Endothelial cell of umbilical vein (primary cell): ENCODE results near the gene HOXB2. TPM values are rescaled to one million over a fixed set of nuclear protein-coding genes. Genes with fewer than 3 reads are reported as not detected.

Experiments used
- BruUV-seq: library from RNA; stranded (reverse); fragments of 400-500 nt; replicated peaks from 2 replicates; lab custom pipeline; 2021; lab: Mats Ljungman, UMichigan
- CTCF ChIA-PET: fragments of 300-600, 350-600 bp; sonication (Branson Sonifier 250); formaldehyde crosslinking; loops from one replicate; lab custom pipeline; 2021; ENCODE audit warnings: antibody characterized with exemption, inconsistent platforms; lab: Charles Lee
- POLR2A ChIA-PET: fragments of 300-600, 350-600 bp; sonication (Branson Sonifier 250); formaldehyde crosslinking; loops from one replicate; lab custom pipeline; 2021; ENCODE audit warnings: antibody characterized with exemption, inconsistent platforms; lab: Charles Lee
- DNase-seq: peaks from one replicate; pipeline ENCODE4 v3.0.0-alpha.2; 2011; ENCODE audit warnings: low read depth, low spot score
- FAIRE-seq: peaks from 2 replicates; lab custom pipeline; 2011; peaks lifted over from hg19 to GRCh38; lab: Jason Lieb, UNC
- H2AFZ ChIP-seq: 2 replicates; pipeline ENCODE4 v1.6.0; 2012; ENCODE audit warnings: low read depth, low read length, control low read depth, inconsistent platforms
- H3K27ac ChIP-seq: 2 replicates; pipeline ENCODE4 v1.5.1; 2011; ENCODE audit warnings: low read depth, mild to moderate bottlenecking, control low read depth, low read length, moderate library complexity; ENCODE audit not compliant: insufficient read depth
- H3K27me3 ChIP-seq, 2 experiments: 2 replicates each; pipeline versions ENCODE4 v1.6.0 to v1.6.1; 2011; ENCODE audit warnings: low read length in 2 of 2, mixed read lengths in 1 of 2; ENCODE audit not compliant: control insufficient read depth in 2 of 2, insufficient read depth in 2 of 2
- H3K36me3 ChIP-seq, 2 experiments: 2 replicates in 1 of 2; 3 replicates in 1 of 2; pipeline ENCODE4 v1.5.1; 2011; ENCODE audit warnings: low read length in 2 of 2, mild to moderate bottlenecking in 1 of 2, moderate library complexity in 1 of 2; ENCODE audit not compliant: control insufficient read depth in 2 of 2, insufficient read depth in 2 of 2; ENCODE audit errors: extremely low read depth in 1 of 2
- H3K4me1 ChIP-seq: 3 replicates; pipeline ENCODE4 v1.5.1; 2011; ENCODE audit warnings: mild to moderate bottlenecking, low read length; ENCODE audit not compliant: control insufficient read depth, insufficient read depth; ENCODE audit errors: extremely low read depth
- H3K4me2 ChIP-seq: 2 replicates; pipeline ENCODE4 v1.6.1; 2011; ENCODE audit warnings: low read length, control low read depth, mixed read lengths; ENCODE audit not compliant: insufficient read depth
- H3K4me3 ChIP-seq, 3 experiments: fragments of 200-600 bp in 1 of 3; sonication (generic), shearing (Covaris generic) in 1 of 3; replicated peaks in 1 of 3; 2 replicates each; pipeline ENCODE4 v1.5.1; 2011 to 2016; ENCODE audit warnings: control low read depth in 3 of 3, low read length in 3 of 3, mild to moderate bottlenecking in 2 of 3, inconsistent platforms in 1 of 3, low read depth in 1 of 3, moderate library complexity in 1 of 3; ENCODE audit not compliant: insufficient read depth in 1 of 3
- H3K79me2 ChIP-seq: 2 replicates; pipeline ENCODE4 v1.6.0; 2012; ENCODE audit warnings: low read length, inconsistent platforms; ENCODE audit not compliant: control insufficient read depth, insufficient read depth
- H3K9ac ChIP-seq: replicated peaks from 2 replicates; pipeline ENCODE3; 2011; ENCODE audit warnings: low read length, control low read depth; ENCODE audit not compliant: insufficient read depth; ENCODE audit errors: extremely low read depth
- H3K9me1 ChIP-seq: replicated peaks from 3 replicates; pipeline ENCODE4 v1.6.0; 2011; ENCODE audit warnings: mild to moderate bottlenecking, low read length; ENCODE audit not compliant: control insufficient read depth, insufficient read depth; ENCODE audit errors: extremely low read depth
- H3K9me3 ChIP-seq: replicated peaks from 2 replicates; pipeline ENCODE4 v1.5.1; 2012; ENCODE audit warnings: low read length, inconsistent platforms; ENCODE audit not compliant: control insufficient read depth, insufficient read depth
- H4K20me1 ChIP-seq: replicated peaks from 2 replicates; pipeline ENCODE3; 2011; ENCODE audit warnings: mild to moderate bottlenecking, low read length; ENCODE audit not compliant: control insufficient read depth, insufficient read depth; ENCODE audit errors: extremely low read depth
- CTCF ChIP-seq, 2 donors: IDR thresholded peaks; 1 replicate in 1 of 2; 2 replicates in 1 of 2; pipeline ENCODE4 v1.5.1; 2011; ENCODE audit warnings: low read length in 2 of 2, mild to moderate bottlenecking in 2 of 2, moderate library complexity in 2 of 2, control low read depth in 1 of 2, inconsistent platforms in 1 of 2, low read depth in 1 of 2; ENCODE audit not compliant: insufficient read depth in 1 of 2; ENCODE audit errors: extremely low read depth in 1 of 2
- EZH2 ChIP-seq: IDR thresholded peaks from 2 replicates; pipeline ENCODE4 v1.6.1; 2012; ENCODE audit warnings: borderline replicate concordance, low read depth, mild to moderate bottlenecking, moderate library complexity, low read length, inconsistent platforms; ENCODE audit not compliant: severe bottlenecking
- FOS ChIP-seq: IDR thresholded peaks from 2 replicates; pipeline ENCODE4 v1.6.1; 2011; ENCODE audit warnings: mild to moderate bottlenecking, low read length, moderate library complexity, borderline replicate concordance; ENCODE audit not compliant: insufficient read depth
- GATA2 ChIP-seq: IDR thresholded peaks from 2 replicates; pipeline ENCODE4 v1.7.0; 2011; ENCODE audit warnings: low read depth, mild to moderate bottlenecking, moderate library complexity, mixed read lengths, low read length; ENCODE audit not compliant: insufficient read length, insufficient read depth
- JUN ChIP-seq: IDR thresholded peaks from 2 replicates; pipeline ENCODE4 v1.6.1; 2011; ENCODE audit warnings: borderline replicate concordance, low read depth; ENCODE audit not compliant: insufficient read length, insufficient read depth
- MAX ChIP-seq: IDR thresholded peaks from 2 replicates; pipeline ENCODE4 v1.6.1; 2011; ENCODE audit not compliant: insufficient read depth, insufficient read length
- MYC ChIP-seq: IDR thresholded peaks from one replicate; pipeline ENCODE4 v1.6.1; 2011; ENCODE audit warnings: mild to moderate bottlenecking, low read depth, low read length
- POLR2A ChIP-seq: IDR thresholded peaks from 2 replicates; pipeline ENCODE4 v1.6.1; 2012; ENCODE audit warnings: low read depth, mild to moderate bottlenecking, control low read depth, low read length
- POLR2AphosphoS5 ChIP-seq: IDR thresholded peaks from 2 replicates; pipeline ENCODE4 v1.6.1; 2012; ENCODE audit warnings: low read depth, mild to moderate bottlenecking, control low read depth, low read length, moderate library complexity; ENCODE audit not compliant: insufficient read depth
- dilution Hi-C: fragments of 300-500 bp; cut with MboI; formaldehyde crosslinking; loops from one replicate; pipeline ENCODE4 v1.15.0; 2019; ENCODE audit warnings: low sequenced_read_pairs; ENCODE audit not compliant: extremely low pct_ligation_motif_present
- intact Hi-C: fragments of 100-400 bp; cut with micrococcal nuclease; formaldehyde crosslinking; loops from one replicate; pipeline ENCODE4 v1.10.0; 2022
- polyA plus RNA-seq, 4 experiments: library from polyadenylated mRNA; depleted of rRNA in 3 of 4; stranded (reverse) in 3 of 4; unstranded in 1 of 4; fragments of >200 nt; gene quantifications; 2 replicates each; pipeline versions ENCODE4 v1.2.1 to v1.2.3, GENCODE V29; 2011 to 2012; ENCODE audit warnings: missing spikeins in 1 of 4
- total RNA-seq: library from RNA; stranded (reverse); gene quantifications from 2 replicates; pipeline ENCODE4 v1.2.3, GENCODE V29; 2021

HOXB2 gene
- total and polyA plus RNA-seq, 2 donors (not counting 3 experiments of a cell fraction or from before 2014, with no cell fraction given): 14.1 to 23.3 TPM

DNA sequence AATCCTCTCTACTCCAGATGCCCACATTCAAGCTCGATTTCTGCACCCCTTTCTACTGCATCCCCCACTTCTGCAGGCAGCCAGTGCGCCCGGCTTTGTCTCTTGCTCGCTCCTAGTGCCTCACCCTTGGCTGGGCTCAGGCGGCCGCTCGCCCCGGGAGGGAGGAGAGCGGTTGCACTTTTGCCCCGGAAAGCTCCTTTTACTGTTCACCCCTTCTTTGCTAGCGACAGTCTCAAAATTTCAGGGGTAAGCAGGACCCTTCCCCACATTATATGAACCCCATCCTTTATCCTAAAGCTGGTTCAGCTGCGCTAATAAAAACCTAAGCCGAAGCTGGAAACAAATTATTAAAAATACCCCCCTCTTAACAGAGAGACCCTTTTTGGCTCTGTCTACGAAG, 47.7 kb upstream of the HOXB2 start:
- Histone ChIP-seq H3K4me2 (no peak overlapping the region), H3K79me2 (peaks cover 29% of the 10 kb centered on the region), H3K27me3 (no peaks in the 10 kb centered on the region), H3K27ac (no peak overlapping the region), H3K9ac (no peak overlapping the region), H3K9me1 (no peaks in the 10 kb centered on the region), H2AFZ (no peak overlapping the region), H3K4me1 (peaks cover 30% of the 10 kb centered on the region), H3K9me3 (no peaks in the 10 kb centered on the region), H3K36me3 (peaks cover 3 to 11% of the 10 kb centered on the region in 2 experiments), H3K4me3 (no peak overlapping the region), H4K20me1 (no peaks in the 10 kb centered on the region)
- ChIA-PET POLR2A (interaction anchor here (0.6 kb wide), 1 partner anchor 13 kb away, joined by 6 read pairs; no protein-coding TSS in a partner anchor), CTCF (interaction anchor here (0.6 to 4.2 kb wide), 20 partner anchors 20 to 377 kb away, joined by 3 to 31 read pairs (median 6); no protein-coding TSS in a partner anchor)
- no peak for FAIRE-seq
- no peak for TF ChIP-seq JUN
- TF ChIP-seq EZH2: no peak
- no peak for TF ChIP-seq MYC
- TF ChIP-seq FOS: no peak
- TF ChIP-seq POLR2AphosphoS5: no peak
- no peak for TF ChIP-seq GATA2
- no peak for TF ChIP-seq POLR2A
- no peak for TF ChIP-seq MAX
- TF ChIP-seq CTCF (IDR thresholded peaks at IDR 0.05; ENCODE audit: extremely low read depth in 1 of 2, insufficient read depth in 1 of 2, low read depth in 1 of 2, low read length in 2 of 2): no peak
- DNase-seq: no peak
- intact Hi-C loops (no loop called here), dilution Hi-C loops (no loop called here)
- no TSS peak for BruUV-seq
